ENCODE results near the gene NFIA. TPM values are rescaled to one million over a fixed set of nuclear protein-coding genes. Genes with fewer than 3 reads are reported as not detected.
"Not testable (repeated sequence)": the region's sequence is repeated elsewhere in the genome, so short reads cannot be mapped to it uniquely, and the experiment has no call there.

NFIA gene
- total and polyA plus RNA-seq, 2 donors (not counting 1 experiment from before 2014, with no cell fraction given) = 5.4 to 11.0 TPM

DNA sequence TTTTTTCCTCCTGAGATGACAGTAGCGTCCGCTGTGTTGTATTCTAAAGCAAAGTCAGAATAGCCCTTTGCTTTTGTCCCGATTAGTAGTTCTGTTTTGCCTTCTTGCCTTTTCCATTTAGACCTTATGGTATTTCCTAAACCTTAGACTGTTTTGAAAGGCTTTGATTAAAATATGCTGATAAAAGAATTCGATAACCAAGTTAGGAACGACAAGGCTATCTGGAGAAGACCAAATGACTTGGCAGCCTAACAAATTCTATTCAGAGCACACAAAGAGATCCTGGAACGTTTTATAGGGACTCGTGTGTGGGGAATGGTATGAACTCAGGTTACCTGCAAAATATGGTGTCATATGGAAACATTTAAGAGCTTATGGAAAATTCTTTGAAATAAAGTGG lies 42.9 kb downstream of the NFIA start:
- no peak overlapping the region for H2AFZ ChIP-seq (ENCODE audit: low read length)
- no peaks in the 10 kb centered on the region for H4K20me1 ChIP-seq (ENCODE audit: control insufficient read depth, extremely low read depth, insufficient read depth, low read length)
- H3K4me1 ChIP-seq (ENCODE audit: control insufficient read depth, extremely low read depth, insufficient read depth, low read length) = no peaks in the 10 kb centered on the region
- H3K36me3 ChIP-seq (ENCODE audit: control insufficient read depth, insufficient read depth, low read length) = no peaks in the 10 kb centered on the region
- TF ChIP-seq, protein P1, sequence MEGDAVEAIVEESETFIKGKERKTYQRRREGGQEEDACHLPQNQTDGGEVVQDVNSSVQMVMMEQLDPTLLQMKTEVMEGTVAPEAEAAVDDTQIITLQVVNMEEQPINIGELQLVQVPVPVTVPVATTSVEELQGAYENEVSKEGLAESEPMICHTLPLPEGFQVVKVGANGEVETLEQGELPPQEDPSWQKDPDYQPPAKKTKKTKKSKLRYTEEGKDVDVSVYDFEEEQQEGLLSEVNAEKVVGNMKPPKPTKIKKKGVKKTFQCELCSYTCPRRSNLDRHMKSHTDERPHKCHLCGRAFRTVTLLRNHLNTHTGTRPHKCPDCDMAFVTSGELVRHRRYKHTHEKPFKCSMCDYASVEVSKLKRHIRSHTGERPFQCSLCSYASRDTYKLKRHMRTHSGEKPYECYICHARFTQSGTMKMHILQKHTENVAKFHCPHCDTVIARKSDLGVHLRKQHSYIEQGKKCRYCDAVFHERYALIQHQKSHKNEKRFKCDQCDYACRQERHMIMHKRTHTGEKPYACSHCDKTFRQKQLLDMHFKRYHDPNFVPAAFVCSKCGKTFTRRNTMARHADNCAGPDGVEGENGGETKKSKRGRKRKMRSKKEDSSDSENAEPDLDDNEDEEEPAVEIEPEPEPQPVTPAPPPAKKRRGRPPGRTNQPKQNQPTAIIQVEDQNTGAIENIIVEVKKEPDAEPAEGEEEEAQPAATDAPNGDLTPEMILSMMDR (conservative IDR thresholded peaks at IDR 0.05 in 1 of 2, IDR thresholded peaks at IDR 0.05 in 1 of 2; ENCODE audit: low read depth in 1 of 2, low read length in 2 of 2) = no peak
- TF ChIP-seq EZH2 (IDR thresholded peaks at IDR 0.05; ENCODE audit: low read length, missing control alignments) = no peak
- H3K4me2 ChIP-seq (ENCODE audit: extremely low read depth, insufficient read depth, low read length) = no peak overlapping the region
- no peak overlapping the region for H3K4me3 ChIP-seq (replicated peaks in 1 of 4; ENCODE audit: control extremely low read depth in 1 of 4, insufficient read depth in 1 of 4, low read depth in 3 of 4, low read length in 4 of 4)
- H3K27me3 ChIP-seq (ENCODE audit: control insufficient read depth, insufficient read depth, low read length) = no peaks in the 10 kb centered on the region
- no peaks in the 10 kb centered on the region for H3K9me3 ChIP-seq (ENCODE audit: control insufficient read depth, insufficient read depth, low read depth, low read length)
- H3K27ac ChIP-seq (ENCODE audit: insufficient read depth, low read length) = no peak overlapping the region
- H3K9ac ChIP-seq (ENCODE audit: insufficient read depth, low read length) = no peak overlapping the region
- no peak for DNase-seq (ENCODE audit: low read depth in 2 of 2)
- H3K79me2 ChIP-seq (ENCODE audit: control insufficient read depth, insufficient read depth, low read length) = no peaks in the 10 kb centered on the region

DNA sequence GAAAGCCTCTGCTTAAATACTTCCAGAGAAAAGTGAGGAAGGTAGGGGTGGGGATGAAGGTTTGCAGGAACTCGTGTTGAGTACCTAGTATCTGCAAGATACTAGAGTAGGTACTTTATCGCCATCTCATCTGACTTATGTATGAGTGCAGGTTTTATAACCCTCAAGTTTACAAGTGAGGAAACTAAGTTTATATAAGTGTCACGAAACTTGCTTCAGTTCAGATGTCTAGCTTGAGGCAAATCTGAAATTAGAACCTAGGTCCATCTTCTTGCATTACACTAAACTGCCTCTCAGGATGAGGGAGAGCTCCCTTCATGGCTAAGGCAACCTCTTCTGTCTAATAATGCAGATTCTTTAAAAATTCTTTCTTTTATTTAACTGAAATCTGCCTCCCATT lies 43.5 kb downstream of the NFIA start:
- no peaks in the 10 kb centered on the region for H3K27me3 ChIP-seq (ENCODE audit: control insufficient read depth, insufficient read depth, low read length)
- H3K4me2 ChIP-seq (ENCODE audit: extremely low read depth, insufficient read depth, low read length) = no peak overlapping the region
- no peaks in the 10 kb centered on the region for H3K36me3 ChIP-seq (ENCODE audit: control insufficient read depth, insufficient read depth, low read length)
- H3K9ac ChIP-seq (ENCODE audit: insufficient read depth, low read length) = no peak overlapping the region
- no peak overlapping the region for H3K4me3 ChIP-seq (replicated peaks in 1 of 4; ENCODE audit: control extremely low read depth in 1 of 4, insufficient read depth in 1 of 4, low read depth in 3 of 4, low read length in 4 of 4)
- no peaks in the 10 kb centered on the region for H3K4me1 ChIP-seq (ENCODE audit: control insufficient read depth, extremely low read depth, insufficient read depth, low read length)
- H3K79me2 ChIP-seq (ENCODE audit: control insufficient read depth, insufficient read depth, low read length) = no peaks in the 10 kb centered on the region
- TF ChIP-seq EZH2 (IDR thresholded peaks at IDR 0.05; ENCODE audit: low read length, missing control alignments) = no peak
- TF ChIP-seq, protein P1 (conservative IDR thresholded peaks at IDR 0.05 in 1 of 2, IDR thresholded peaks at IDR 0.05 in 1 of 2; ENCODE audit: low read depth in 1 of 2, low read length in 2 of 2) = no peak
- DNase-seq (ENCODE audit: low read depth in 2 of 2) = no peak
- no peak overlapping the region for H2AFZ ChIP-seq (ENCODE audit: low read length)
- no peaks in the 10 kb centered on the region for H4K20me1 ChIP-seq (ENCODE audit: control insufficient read depth, extremely low read depth, insufficient read depth, low read length)
- no peak overlapping the region for H3K27ac ChIP-seq (ENCODE audit: insufficient read depth, low read length)
- H3K9me3 ChIP-seq (ENCODE audit: control insufficient read depth, insufficient read depth, low read depth, low read length) = no peaks in the 10 kb centered on the region

DNA sequence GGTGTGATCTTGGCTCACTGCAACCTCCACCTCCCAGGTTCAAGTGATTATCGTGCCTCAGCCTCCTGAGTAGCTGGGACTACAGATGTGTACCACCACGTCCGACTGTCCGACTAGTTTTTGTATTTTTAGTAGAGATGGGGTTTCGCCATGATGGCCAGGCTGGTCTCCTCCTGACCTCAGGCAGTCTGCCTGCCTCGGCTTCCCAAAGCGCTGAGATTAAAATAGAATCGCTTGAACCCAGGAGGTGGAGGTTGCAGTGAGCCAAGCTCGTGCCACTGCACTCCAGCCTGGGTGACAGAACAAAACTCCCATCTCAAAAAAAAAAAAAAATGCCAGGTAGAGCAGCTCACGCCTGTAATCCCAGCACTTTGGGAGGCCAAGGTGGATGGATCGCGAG lies 44.5 kb downstream of the NFIA start:
- H3K27me3 ChIP-seq (ENCODE audit: control insufficient read depth, insufficient read depth, low read length); H3K4me3 ChIP-seq (replicated peaks in 1 of 4; ENCODE audit: control extremely low read depth in 1 of 4, insufficient read depth in 1 of 4, low read depth in 3 of 4, low read length in 4 of 4); H3K27ac ChIP-seq (ENCODE audit: insufficient read depth, low read length); H4K20me1 ChIP-seq (ENCODE audit: control insufficient read depth, extremely low read depth, insufficient read depth, low read length); H2AFZ ChIP-seq (ENCODE audit: low read length); H3K4me1 ChIP-seq (ENCODE audit: control insufficient read depth, extremely low read depth, insufficient read depth, low read length); H3K4me2 ChIP-seq (ENCODE audit: extremely low read depth, insufficient read depth, low read length); H3K36me3 ChIP-seq (ENCODE audit: control insufficient read depth, insufficient read depth, low read length); DNase-seq (ENCODE audit: low read depth in 2 of 2); H3K9me3 ChIP-seq (ENCODE audit: control insufficient read depth, insufficient read depth, low read depth, low read length); H3K9ac ChIP-seq (ENCODE audit: insufficient read depth, low read length); H3K79me2 ChIP-seq (ENCODE audit: control insufficient read depth, insufficient read depth, low read length): not testable (repeated sequence)

Measured in fibroblast of lung (primary cell).